PC-3 (cell line): ENCODE data around the gene ZNF311. TPM values are rescaled to one million over a fixed set of nuclear protein-coding genes. Genes with fewer than 3 reads are reported as not detected.
A peak's percentile ranks its signal among the peaks of the same experiment; 100 is the strongest.

Source experiments
- ATAC-seq: fragments of 200-7000 bp; cut with Tn5 transposase; 2 replicates; pipeline ENCODE4 v1.9.1; 2020; ENCODE audit warnings: mild to moderate bottlenecking, moderate library complexity
- BruUV-seq: library from RNA; stranded (reverse); fragments of 400-500 nt; replicated peaks from 2 replicates; lab custom pipeline; 2021; lab: Mats Ljungman, UMichigan
- CTCF ChIA-PET: fragments of 300-600 bp; sonication (Branson Sonifier 250); formaldehyde crosslinking; loops from one replicate; lab custom pipeline; 2022; ENCODE audit warnings: antibody characterized with exemption; lab: Charles Lee
- POLR2A ChIA-PET: fragments of 300-600 bp; sonication (Branson Sonifier 250); formaldehyde crosslinking; loops from one replicate; lab custom pipeline; 2022; ENCODE audit warnings: antibody characterized with exemption; ENCODE audit not compliant: unreplicated experiment; lab: Charles Lee
- DNase-seq: peaks from one replicate; pipeline ENCODE4 v3.0.0-alpha.2; 2015
- H2AFZ ChIP-seq: fragments of 300-600 bp; sonication (generic); 2 replicates; pipeline ENCODE4 v1.6.0; 2016; ENCODE audit warnings: antibody characterized with exemption, low read length
- H3F3A ChIP-seq: fragments of 300-600 bp; sonication (generic); one replicate; pipeline ENCODE4 v1.6.0; 2017; ENCODE audit warnings: antibody characterized with exemption, low read length, control low read depth, mild to moderate bottlenecking; ENCODE audit not compliant: unreplicated experiment
- H3K27ac ChIP-seq: fragments of 300-600 bp; sonication (generic); 2 replicates; pipeline ENCODE4 v1.5.1; 2016; ENCODE audit warnings: mild to moderate bottlenecking, low read length
- H3K27me3 ChIP-seq: fragments of 300-600 bp; sonication (generic); 2 replicates; pipeline ENCODE4 v1.6.1; 2016; ENCODE audit warnings: low read length, mixed read lengths
- H3K36me3 ChIP-seq: fragments of 300-600 bp; sonication (generic); 2 replicates; pipeline ENCODE4 v1.6.1; 2016; ENCODE audit warnings: low read depth, mixed run types, low read length, mixed read lengths
- H3K4me1 ChIP-seq: fragments of 300-600 bp; sonication (generic); 2 replicates; pipeline ENCODE4 v1.5.1; 2016; ENCODE audit warnings: low read length; ENCODE audit not compliant: insufficient read depth
- H3K4me2 ChIP-seq: fragments of 300-600 bp; sonication (generic); 2 replicates; pipeline ENCODE4 v1.6.0; 2016; ENCODE audit warnings: low read length
- H3K4me3 ChIP-seq: fragments of 300-600 bp; sonication (generic); 2 replicates; pipeline ENCODE4 v1.5.1; 2016; ENCODE audit warnings: mild to moderate bottlenecking, low read length, mixed read lengths
- H3K79me2 ChIP-seq: fragments of 300-600 bp; sonication (generic); 2 replicates; pipeline ENCODE4 v1.6.1; 2017; ENCODE audit warnings: low read length, mixed read lengths
- H3K9ac ChIP-seq: fragments of 300-600 bp; sonication (generic); 2 replicates; pipeline ENCODE4 v1.6.0; 2016; ENCODE audit warnings: mild to moderate bottlenecking, low read length
- H3K9me2 ChIP-seq: fragments of 300-600 bp; sonication (generic); replicated peaks from 2 replicates; pipeline ENCODE4 v1.6.1; 2016; ENCODE audit warnings: mixed run types, low read length, mixed read lengths
- H3K9me3 ChIP-seq: fragments of 300-600 bp; sonication (generic); 2 replicates; pipeline ENCODE4 v1.6.1; 2016; ENCODE audit warnings: low read length, mixed read lengths
- H4K20me1 ChIP-seq: fragments of 300-600 bp; sonication (generic); 2 replicates; pipeline ENCODE4 v1.6.1; 2016; ENCODE audit warnings: low read length, mixed read lengths
- EZH2 ChIP-seq: fragments of 300-600 bp; sonication (generic); IDR thresholded peaks from one replicate; pipeline ENCODE4 v1.6.1; 2017; ENCODE audit warnings: antibody characterized with exemption, mild to moderate bottlenecking, low read length; ENCODE audit not compliant: unreplicated experiment
- EZH2phosphoT487 ChIP-seq: fragments of 300-600 bp; sonication (generic); IDR thresholded peaks from 2 replicates; pipeline ENCODE4 v1.6.1; 2018; ENCODE audit warnings: mild to moderate bottlenecking, antibody characterized with exemption, low read length, borderline replicate concordance
- intact Hi-C: fragments of 100-400 bp; cut with micrococcal nuclease; formaldehyde crosslinking; loops from 2 replicates; pipeline ENCODE4 v1.9.0; 2023
- total RNA-seq: library from RNA; depleted of rRNA; stranded (reverse); fragments of >200 nt; gene quantifications from 2 replicates; pipeline ENCODE4 v1.2.3, GENCODE V29; 2014
- TF ChIP-seq, protein P1 (sequence below): fragments of 300-600 bp; sonication (generic); conservative IDR thresholded peaks from 2 replicates; pipeline ENCODE4 v1.5.1; 2017; ENCODE audit warnings: antibody characterized with exemption, low read depth, mild to moderate bottlenecking, low read length

ZNF311 gene
- total RNA-seq, 1 experiment from 2014 or later = 0.04 TPM

DNA sequence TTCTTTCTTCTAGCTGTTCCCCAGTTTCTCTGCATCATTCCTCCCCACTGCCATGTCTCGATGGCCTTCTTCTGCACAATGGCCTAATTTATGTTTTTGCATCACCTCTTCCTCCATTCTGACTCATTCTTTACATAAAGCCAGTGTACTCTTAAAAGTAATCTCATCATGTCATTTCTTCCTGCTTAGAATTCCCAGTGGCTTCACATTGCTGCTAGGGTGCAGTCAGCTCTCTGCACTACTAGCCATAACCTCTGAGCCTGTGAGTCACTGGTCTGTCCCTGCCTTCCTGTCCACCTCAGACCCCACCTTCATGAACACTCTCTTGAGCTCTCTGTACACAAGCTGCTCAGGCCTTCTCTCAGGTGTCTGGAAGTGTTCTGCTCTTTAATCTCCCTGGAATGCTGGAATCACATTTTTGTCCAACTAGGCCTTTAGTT lies 57.3 kb downstream of the ZNF311 start:
- H3K4me2 ChIP-seq = peak overlapping the region; percentile 63
- H4K20me1 ChIP-seq = no peaks in the 10 kb centered on the region
- TF ChIP-seq EZH2phosphoT487 (no peak), EZH2 (no peak)
- TF ChIP-seq, protein P1, sequence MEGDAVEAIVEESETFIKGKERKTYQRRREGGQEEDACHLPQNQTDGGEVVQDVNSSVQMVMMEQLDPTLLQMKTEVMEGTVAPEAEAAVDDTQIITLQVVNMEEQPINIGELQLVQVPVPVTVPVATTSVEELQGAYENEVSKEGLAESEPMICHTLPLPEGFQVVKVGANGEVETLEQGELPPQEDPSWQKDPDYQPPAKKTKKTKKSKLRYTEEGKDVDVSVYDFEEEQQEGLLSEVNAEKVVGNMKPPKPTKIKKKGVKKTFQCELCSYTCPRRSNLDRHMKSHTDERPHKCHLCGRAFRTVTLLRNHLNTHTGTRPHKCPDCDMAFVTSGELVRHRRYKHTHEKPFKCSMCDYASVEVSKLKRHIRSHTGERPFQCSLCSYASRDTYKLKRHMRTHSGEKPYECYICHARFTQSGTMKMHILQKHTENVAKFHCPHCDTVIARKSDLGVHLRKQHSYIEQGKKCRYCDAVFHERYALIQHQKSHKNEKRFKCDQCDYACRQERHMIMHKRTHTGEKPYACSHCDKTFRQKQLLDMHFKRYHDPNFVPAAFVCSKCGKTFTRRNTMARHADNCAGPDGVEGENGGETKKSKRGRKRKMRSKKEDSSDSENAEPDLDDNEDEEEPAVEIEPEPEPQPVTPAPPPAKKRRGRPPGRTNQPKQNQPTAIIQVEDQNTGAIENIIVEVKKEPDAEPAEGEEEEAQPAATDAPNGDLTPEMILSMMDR = no peak
- H3K27me3 ChIP-seq = no peaks in the 10 kb centered on the region
- no peak overlapping the region for H3K4me3 ChIP-seq
- intact Hi-C loops = no loop called here
- peak overlapping the region; percentile 58 for H3K9ac ChIP-seq
- no peaks in the 10 kb centered on the region for H3K36me3 ChIP-seq
- peak; percentile 94 for DNase-seq
- H3K9me3 ChIP-seq = no peaks in the 10 kb centered on the region
- ATAC-seq = peak; percentile 90
- H3K79me2 ChIP-seq = no peaks in the 10 kb centered on the region
- ChIA-PET POLR2A (interaction anchor here (0.5 to 1.0 kb wide), 5 partner anchors 24 to 109 kb away, joined by 4 to 17 read pairs (median 7); partner anchors contain the start of gene TRIM27), CTCF (interaction anchor here (0.6 to 1.0 kb wide), 3 partner anchors 33 to 110 kb away, joined by 3 to 6 read pairs (median 4); no protein-coding TSS in a partner anchor)
- peak overlapping the region; percentile 93 for H3K27ac ChIP-seq
- H3F3A ChIP-seq = peaks cover 16% of the 10 kb centered on the region
- peaks cover 27% of the 10 kb centered on the region for H3K4me1 ChIP-seq
- no peak overlapping the region for H2AFZ ChIP-seq
- H3K9me2 ChIP-seq = no peaks in the 10 kb centered on the region
- no TSS peak for BruUV-seq

DNA sequence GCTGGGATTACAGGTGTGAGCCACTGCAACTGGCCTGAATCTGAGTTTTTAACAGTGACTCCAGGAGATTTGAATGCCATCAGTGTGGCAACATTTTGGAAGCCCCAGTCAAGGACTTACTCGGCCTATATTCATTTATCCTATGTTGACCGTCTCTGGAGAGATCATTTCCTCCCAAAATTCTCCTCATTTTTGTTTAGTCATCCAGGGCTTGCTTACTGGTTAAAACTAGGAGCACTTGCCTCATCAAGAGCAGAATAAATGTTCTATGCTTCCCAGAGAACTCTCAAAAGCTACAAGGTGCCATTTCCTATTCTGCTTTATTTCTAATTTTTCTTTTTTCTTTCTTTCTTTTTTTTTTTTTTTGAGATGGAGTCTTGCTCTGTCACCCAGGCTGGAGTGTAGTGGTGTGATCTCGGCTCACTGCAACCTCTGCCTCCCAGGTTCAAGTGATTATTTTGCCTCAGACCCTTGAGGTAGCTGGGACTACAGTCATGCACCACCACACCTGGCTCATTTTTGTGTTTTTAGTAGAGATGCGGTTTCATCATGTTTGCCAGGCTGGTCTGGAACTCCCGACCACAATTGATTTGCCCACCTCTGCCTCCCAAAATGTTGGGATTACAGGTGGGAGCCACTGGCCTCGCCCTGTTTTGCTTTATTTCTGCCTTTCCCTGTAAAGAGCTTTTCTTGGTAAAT lies 57.9 kb downstream of the ZNF311 start:
- H3K27ac ChIP-seq = peak overlapping the region; percentile 93
- H3K4me1 ChIP-seq = peaks cover 27% of the 10 kb centered on the region
- intact Hi-C loops = no loop called here
- H3K9ac ChIP-seq = peak overlapping the region; percentile 58
- H3K36me3 ChIP-seq = no peaks in the 10 kb centered on the region
- no peaks in the 10 kb centered on the region for H3K9me2 ChIP-seq
- no peak for ATAC-seq
- ChIA-PET POLR2A (interaction anchor here (0.5 to 1.0 kb wide), 3 partner anchors 23 to 85 kb away, joined by 4 to 17 read pairs (median 7); partner anchors contain the start of gene TRIM27), CTCF (interaction anchor here (1.0 kb wide), 1 partner anchor 34 kb away, joined by 4 read pairs; no protein-coding TSS in a partner anchor)
- H2AFZ ChIP-seq = no peak overlapping the region
- peaks cover 10% of the 10 kb centered on the region for H3F3A ChIP-seq
- TF ChIP-seq, protein P1 = no peak
- TF ChIP-seq EZH2phosphoT487 (no peak), EZH2 (no peak)
- no peaks in the 10 kb centered on the region for H3K79me2 ChIP-seq
- no peaks in the 10 kb centered on the region for H4K20me1 ChIP-seq
- BruUV-seq = no TSS peak
- H3K9me3 ChIP-seq = no peaks in the 10 kb centered on the region
- peak overlapping the region; percentile 61 for H3K4me2 ChIP-seq
- H3K4me3 ChIP-seq = no peak overlapping the region
- peak; percentile 23 for DNase-seq
- H3K27me3 ChIP-seq = no peaks in the 10 kb centered on the region

DNA sequence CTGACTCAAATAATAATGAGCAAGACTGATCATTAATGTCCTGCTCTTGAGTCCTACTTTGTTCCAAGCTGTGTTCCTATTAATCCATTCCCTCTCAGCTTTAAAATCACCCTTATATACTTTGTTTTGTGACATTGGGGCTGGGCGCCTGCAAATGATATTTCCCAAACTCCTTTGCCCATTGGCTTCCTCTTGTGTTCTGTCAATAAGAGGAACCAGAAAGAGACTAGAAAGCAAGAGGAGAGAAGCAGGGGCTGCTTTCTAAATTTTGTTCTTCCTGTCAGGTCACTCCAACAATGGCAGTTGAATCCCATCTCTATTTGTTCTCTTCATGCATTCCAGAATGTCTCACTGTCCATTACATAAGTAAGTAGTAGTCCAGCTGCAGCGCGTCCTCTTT lies 59.8 kb downstream of the ZNF311 start:
- intact Hi-C loops = no loop called here

More for the DNA sequence above, 59.8 kb downstream of the ZNF311 start:
- peaks cover 10% of the 10 kb centered on the region for H3F3A ChIP-seq
- ChIA-PET POLR2A (no interaction called here), CTCF (no interaction called here)
- no peak overlapping the region for H3K4me2 ChIP-seq
- no peak overlapping the region for H3K27ac ChIP-seq
- H3K9me3 ChIP-seq = no peaks in the 10 kb centered on the region
- no peak overlapping the region for H3K4me3 ChIP-seq
- no TSS peak for BruUV-seq
- no peaks in the 10 kb centered on the region for H3K79me2 ChIP-seq
- no peak for ATAC-seq
- DNase-seq = no peak
- no peak overlapping the region for H3K9ac ChIP-seq
- no peaks in the 10 kb centered on the region for H3K27me3 ChIP-seq
- TF ChIP-seq, protein P1 = no peak
- H2AFZ ChIP-seq = no peak overlapping the region
- peaks cover 27% of the 10 kb centered on the region for H3K4me1 ChIP-seq
- H4K20me1 ChIP-seq = no peaks in the 10 kb centered on the region
- H3K9me2 ChIP-seq = no peaks in the 10 kb centered on the region
- H3K36me3 ChIP-seq = no peaks in the 10 kb centered on the region
